Activated naive CD8-positive, alpha-beta T cell treated with anti-CD3 and anti-CD28 coated beads, Interleukin-2, amount 50 U/mL, for 16 hours (primary cell): ENCODE measurements around the gene SLC4A4.

Experiments
- DNase-seq: peaks from one replicate; pipeline ENCODE4 v3.0.0-alpha.2; 2020; ENCODE audit warnings: low read depth, low spot score

The SLC4A4 gene

GRCh38 chr4:71356924-71357663, 18.3 kb downstream of the SLC4A4 start:
- DNase-seq, result no peak

- DNase-seq, result no peak
These were observed 22.0 kb downstream of the SLC4A4 start for GRCh38 chr4:71360844-71361243.

GRCh38 chr4:71361476-71361875, 22.7 kb downstream of the SLC4A4 start:
- no peak for DNase-seq

- no peak for DNase-seq
These were observed 27.9 kb downstream of the SLC4A4 start for GRCh38 chr4:71366766-71367165.

- DNase-seq, result no peak
These were observed 28.7 kb downstream of the SLC4A4 start for GRCh38 chr4:71367546-71367945.

DNA sequence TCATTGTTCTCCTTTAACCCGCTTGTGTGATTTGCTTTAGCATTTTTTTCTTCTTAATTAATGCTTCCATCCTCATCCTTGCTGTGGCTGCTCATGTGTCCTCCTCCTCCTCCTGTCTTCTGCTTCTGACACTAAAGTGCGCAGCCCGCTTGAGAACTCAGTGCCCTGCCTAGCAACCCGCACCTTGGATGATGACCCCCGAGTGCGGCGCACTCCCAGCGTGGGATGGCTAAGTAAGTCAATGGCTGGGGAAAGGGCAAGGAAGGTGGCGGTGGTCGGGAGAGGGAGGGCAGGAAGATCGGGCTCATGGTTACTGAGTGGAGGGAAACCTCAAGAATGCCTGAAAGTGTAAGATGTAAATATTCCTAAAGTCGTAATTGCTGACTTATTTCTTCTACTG, 30.1 kb downstream of the SLC4A4 start:
- DNase-seq, result no peak

GRCh38 chr4:71369536-71369935, 30.7 kb downstream of the SLC4A4 start:
- no peak for DNase-seq

GRCh38 chr4:71375494-71375893, 36.7 kb downstream of the SLC4A4 start:
- DNase-seq, result no peak

DNA sequence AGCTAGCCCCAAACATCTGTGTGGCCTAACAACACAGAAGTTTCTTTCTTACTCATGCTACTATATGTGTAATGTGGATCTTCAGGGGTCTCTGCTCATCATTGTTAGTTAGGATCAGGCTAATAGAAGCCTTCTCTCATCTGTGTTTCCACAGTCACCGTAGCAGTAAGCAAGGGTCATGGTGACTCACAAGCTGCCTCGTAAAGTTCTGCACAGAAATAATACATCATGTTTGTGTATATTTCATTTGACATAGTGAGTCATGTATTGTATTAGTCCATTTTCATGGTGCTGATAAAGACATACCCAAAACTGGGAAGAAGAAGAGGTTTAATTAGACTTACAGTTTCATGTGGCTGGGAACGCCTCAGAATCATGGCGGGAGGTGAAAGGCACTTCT, 38.7 kb downstream of the SLC4A4 start:
- DNase-seq, result no peak

DNA sequence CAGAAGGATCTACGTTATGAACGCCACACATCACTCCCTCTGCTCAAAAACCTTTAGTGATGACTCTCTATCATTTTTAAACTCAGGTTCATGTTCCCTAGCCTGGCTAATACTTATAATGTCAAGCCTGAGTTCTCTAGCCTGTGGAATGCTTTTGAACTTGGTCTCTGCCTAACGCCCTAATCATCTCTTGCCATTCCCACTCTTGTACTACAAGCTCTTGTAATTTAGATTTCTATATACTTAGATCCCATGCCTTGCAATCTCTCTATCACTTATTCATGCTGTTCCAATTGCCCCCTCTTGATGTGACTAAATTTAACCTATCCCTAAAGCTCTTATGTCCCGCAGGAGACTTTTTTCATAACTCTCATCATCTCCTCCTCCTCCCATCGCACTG, 40.3 kb downstream of the SLC4A4 start:
- DNase-seq, result no peak

DNA sequence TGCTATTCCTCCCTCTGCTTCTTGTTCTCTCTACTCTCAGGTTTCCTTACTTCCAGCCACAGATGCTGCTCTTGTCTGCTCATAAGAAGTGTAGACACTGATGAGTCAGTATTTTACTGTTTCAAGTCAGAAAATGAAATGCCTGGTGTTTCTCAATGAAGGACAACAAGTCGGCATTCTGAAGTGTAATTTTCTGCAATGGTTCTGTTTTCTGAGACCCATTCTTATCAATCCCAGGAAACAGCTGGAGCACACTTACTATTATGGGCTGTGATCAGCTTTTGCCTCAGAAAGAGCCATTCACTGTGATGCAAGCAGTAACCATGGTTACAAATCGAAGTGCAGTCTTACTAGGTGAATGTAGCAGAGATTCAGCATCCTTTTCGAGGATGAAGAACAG, 42.0 kb downstream of the SLC4A4 start:
- DNase-seq, result no peak

- no peak for DNase-seq
These were observed 43.5 kb downstream of the SLC4A4 start for GRCh38 chr4:71382125-71382899.

- DNase-seq, result no peak
These were observed 44.2 kb downstream of the SLC4A4 start for GRCh38 chr4:71382900-71383560.

DNA sequence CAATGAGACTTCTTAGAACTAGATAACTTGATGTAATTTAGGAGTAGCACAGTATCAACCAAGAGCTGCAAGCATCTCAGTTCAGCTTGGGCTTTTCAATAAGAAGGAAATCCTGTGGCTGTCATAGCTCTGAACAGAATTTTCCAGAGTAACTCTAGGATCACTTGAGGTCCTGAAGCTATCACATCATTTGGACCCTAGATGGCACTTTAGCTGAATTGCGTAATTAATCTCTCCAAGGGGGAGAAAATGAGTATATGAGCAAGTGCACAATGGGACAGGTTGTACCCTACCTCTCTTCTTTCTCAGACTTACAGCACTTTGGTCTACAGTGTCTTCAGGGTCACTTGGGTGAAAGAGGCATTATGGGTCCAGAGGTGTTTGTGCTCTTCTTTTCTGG, 45.2 kb downstream of the SLC4A4 start:
- DNase-seq, result no peak

- no peak for DNase-seq
These were observed 50.5 kb downstream of the SLC4A4 start for GRCh38 chr4:71389149-71389827.

GRCh38 chr4:71392109-71392508, 53.3 kb downstream of the SLC4A4 start:
- no peak for DNase-seq

DNA sequence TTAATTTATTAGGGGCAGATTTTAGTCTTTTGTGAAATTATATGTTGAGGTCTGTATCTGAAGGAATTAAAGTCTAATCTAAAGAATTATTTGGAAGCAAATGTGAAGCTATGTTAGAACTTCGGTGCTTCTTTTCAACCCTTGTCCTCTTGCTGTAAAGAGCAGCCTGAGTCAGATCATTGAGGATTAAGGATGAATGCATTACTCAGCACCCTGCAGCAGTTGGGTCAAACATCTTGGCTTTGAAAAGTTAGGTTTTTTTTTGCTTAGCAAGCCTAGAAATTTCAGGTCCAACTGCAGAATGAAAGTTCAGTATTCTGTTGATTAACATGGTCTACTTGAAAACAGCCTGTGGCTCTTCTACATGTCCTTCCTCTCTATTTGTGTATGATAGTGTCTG, 57.6 kb downstream of the SLC4A4 start:
- no peak for DNase-seq

GRCh38 chr4:71400810-71401209, 62.0 kb downstream of the SLC4A4 start:
- no peak for DNase-seq

DNA sequence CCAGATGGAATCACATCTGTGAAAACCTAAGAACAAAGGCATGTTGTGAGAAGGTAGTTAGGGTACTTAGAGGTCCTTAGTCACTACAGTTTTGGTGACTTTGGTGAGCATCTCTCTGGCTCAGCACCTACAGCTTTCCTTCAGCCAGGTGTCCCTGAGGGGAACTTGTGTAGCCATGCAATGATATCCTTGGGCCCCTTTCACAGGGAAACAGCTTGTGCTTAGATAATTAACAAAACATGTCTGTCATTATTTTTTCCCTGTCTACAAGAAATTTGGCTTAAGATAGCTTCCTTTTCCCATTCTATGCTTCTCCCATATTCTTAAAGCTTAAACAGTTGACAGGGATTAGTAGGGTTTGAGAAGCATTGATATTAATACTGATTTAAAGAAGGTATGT, 63.8 kb downstream of the SLC4A4 start:
- no peak for DNase-seq

- no peak for DNase-seq
These were observed 65.2 kb downstream of the SLC4A4 start for GRCh38 chr4:71404049-71404448.

- no peak for DNase-seq
These were observed 67.0 kb downstream of the SLC4A4 start for GRCh38 chr4:71405791-71406190.

- no peak for DNase-seq
These were observed 67.7 kb downstream of the SLC4A4 start for GRCh38 chr4:71406459-71406963.
